Right lobe of liver (tissue), 6 donors: ENCODE results near the gene B4GALT6. TPM values are rescaled to one million over a fixed set of nuclear protein-coding genes. Genes with fewer than 3 reads are reported as not detected.

ENCODE experiments used
- ATAC-seq, 4 donors: fragments of 200-7000 bp; cut with Tn5 transposase; one replicate each; pipeline ENCODE4 v1.9.1; 2020; ENCODE audit warnings: mild to moderate bottlenecking in 4 of 4, moderate library complexity in 4 of 4
- DNase-seq, 3 donors: peaks; one replicate each; pipeline ENCODE4 v3.0.0-alpha.2; 2020
- H3K27ac ChIP-seq, 3 donors: fragments of 200-600 bp; one replicate each; pipeline ENCODE4 v1.8.0; 2022
- H3K27me3 ChIP-seq, 2 donors: fragments of 200-600 bp; one replicate each; pipeline ENCODE4 v1.8.0; 2022
- H3K36me3 ChIP-seq, 4 donors: fragments of 200-600 bp; sonication (generic) in 1 of 4; one replicate each; pipeline versions ENCODE4 v1.5.1 to v1.8.0; 2017 to 2022; ENCODE audit warnings: control low read depth in 1 of 4
- H3K4me1 ChIP-seq, 4 donors: fragments of 200-600 bp; sonication (generic) in 1 of 4; one replicate each; pipeline versions ENCODE4 v1.5.1 to v1.8.0; 2017 to 2022; ENCODE audit warnings: control low read depth in 1 of 4
- H3K4me3 ChIP-seq, 3 donors: fragments of 200-600 bp; one replicate each; pipeline ENCODE4 v1.8.0; 2022
- H3K9me3 ChIP-seq, 4 donors: fragments of 200-600 bp; sonication (generic) in 1 of 4; one replicate each; pipeline versions ENCODE4 v1.5.1 to v1.8.0; 2017 to 2022; ENCODE audit warnings: control low read depth in 1 of 4
- CTCF ChIP-seq, 4 donors: fragments of 200-600 bp in 3 of 4; fragments of 450-650 bp in 1 of 4; IDR thresholded peaks; one replicate each; pipeline versions ENCODE4 v1.5.1 to v1.8.0; 2016 to 2022; ENCODE audit warnings: antibody characterized with exemption in 4 of 4, mild to moderate bottlenecking in 2 of 4
- POLR2A ChIP-seq: fragments of 450-650 bp; IDR thresholded peaks from one replicate; pipeline ENCODE4 v1.6.1; 2017; ENCODE audit warnings: antibody characterized with exemption, mild to moderate bottlenecking
- WGBS: methylation state at CpG from one replicate; pipeline ENCODE4 v1.1.6; 2018; ENCODE audit warnings: low coverage, low lambda C conversion rate; ENCODE audit not compliant: insufficient coverage; ENCODE audit errors: missing lambda C conversion rate; 5-methylcytosine and 5-hydroxymethylcytosine counted together
- intact Hi-C, 2 donors: fragments of 100-400 bp; cut with DNase I; formaldehyde crosslinking; loops; one replicate each; pipeline versions ENCODE4 v1.11.2 to v1.14.1; 2022
- total RNA-seq, 6 experiments: library from RNA; depleted of rRNA in 2 of 6; stranded (reverse); fragments of >200 nt in 2 of 6; fragmentation: NEBNext Ultra II Directional in 3 of 6; extraction: Animal tissue kit (Norgen Biotek cat#: 25700) in 3 of 6; gene quantifications; one replicate each; pipeline versions ENCODE4 v1.1.0 to v1.2.4, GENCODE V29; 2016 to 2023
- donor health status: DM: no; HTN: yes; CAD: no.
- donor health status: DM: no; HTN: no; CAD: no.
- donor health status: DM: no; HTN: no; CAD: no.
- donor health status: DM: no; HTN: yes; CAD: no.
- donor health status: DM: no; HTN: yes; CAD: no.

B4GALT6 gene
- total RNA-seq, 6 experiments from 2014 or later, result 1.7 to 4.8 (median 2.0) TPM

- no peak for TF ChIP-seq CTCF (IDR thresholded peaks at IDR 0.05)
- no peak for TF ChIP-seq POLR2A
- Histone ChIP-seq H3K4me1 (no peaks in the 10 kb centered on the region), H3K4me3 (no peak overlapping the region), H3K27ac (no peak overlapping the region), H3K27me3 (no peaks in the 10 kb centered on the region), H3K9me3 (no peaks in the 10 kb centered on the region), H3K36me3 (no peaks in the 10 kb centered on the region)
- DNase-seq (no peak), ATAC-seq (no peak)
- intact Hi-C loops, result no loop called here
- 70% methylated on average over 1 of the region's 1 CpG for WGBS
Observed at GRCh38 chr18:31671951-31672350, 12.4 kb downstream of the B4GALT6 start.

GRCh38 chr18:31669541-31669940, 14.8 kb downstream of the B4GALT6 start:
- TF ChIP-seq CTCF (IDR thresholded peaks at IDR 0.05) (no peak), POLR2A (no peak)
- intact Hi-C loops, result no loop called here

GRCh38 chr18:31667185-31667584, 17.2 kb downstream of the B4GALT6 start:
- 73% methylated on average over 1 of the region's 1 CpG for WGBS
- ATAC-seq (no peak), DNase-seq (no peak)
- Histone ChIP-seq H3K27ac (no peak overlapping the region), H3K27me3 (no peaks in the 10 kb centered on the region), H3K36me3 (no peaks in the 10 kb centered on the region), H3K4me3 (no peak overlapping the region), H3K4me1 (no peaks in the 10 kb centered on the region), H3K9me3 (no peaks in the 10 kb centered on the region)
- intact Hi-C loops, result no loop called here
- TF ChIP-seq CTCF (IDR thresholded peaks at IDR 0.05), result no peak
- no peak for TF ChIP-seq POLR2A

More at GRCh38 chr18:31669541-31669940, 14.8 kb downstream of the B4GALT6 start:
- H3K9me3 ChIP-seq, result no peaks in the 10 kb centered on the region
- no peaks in the 10 kb centered on the region for H3K36me3 ChIP-seq
- no peak overlapping the region for H3K27ac ChIP-seq
- ATAC-seq, result no peak
- 92% methylated on average over 2 of the region's 2 CpGs for WGBS
- no peaks in the 10 kb centered on the region for H3K4me1 ChIP-seq
- H3K4me3 ChIP-seq, result no peak overlapping the region
- no peaks in the 10 kb centered on the region for H3K27me3 ChIP-seq
- DNase-seq, result no peak

GRCh38 chr18:31666055-31666454, 18.3 kb downstream of the B4GALT6 start:
- ATAC-seq, result no peak
- Histone ChIP-seq H3K4me3 (no peak overlapping the region), H3K36me3 (no peaks in the 10 kb centered on the region), H3K9me3 (no peaks in the 10 kb centered on the region), H3K4me1 (no peaks in the 10 kb centered on the region), H3K27me3 (no peaks in the 10 kb centered on the region), H3K27ac (no peak overlapping the region)
- WGBS, result 71% methylated on average over 5 of the region's 5 CpGs
- intact Hi-C loops, result no loop called here
- TF ChIP-seq POLR2A (no peak), CTCF (IDR thresholded peaks at IDR 0.05) (no peak)
- DNase-seq, result no peak

GRCh38 chr18:31664101-31664500, 20.3 kb downstream of the B4GALT6 start:
- WGBS, result 88% methylated on average over 1 of the region's 1 CpG
- TF ChIP-seq CTCF (IDR thresholded peaks at IDR 0.05) (no peak), POLR2A (no peak)
- Histone ChIP-seq H3K4me1 (no peaks in the 10 kb centered on the region), H3K36me3 (no peaks in the 10 kb centered on the region), H3K4me3 (no peak overlapping the region), H3K9me3 (no peaks in the 10 kb centered on the region), H3K27ac (no peak overlapping the region), H3K27me3 (no peaks in the 10 kb centered on the region)
- intact Hi-C loops, result no loop called here
- DNase-seq, result no peak
- ATAC-seq, result no peak
